H9 (cell line): ENCODE measurements around the gene DESI2. TPM values are rescaled to one million over a fixed set of nuclear protein-coding genes. Genes with fewer than 3 reads are reported as not detected.

Source experiments
- DNase-seq: peaks from one replicate; pipeline ENCODE4 v3.0.0-alpha.2; 2017
- H2AFZ ChIP-seq: one replicate; pipeline ENCODE4 v1.6.1; 2013; ENCODE audit warnings: mild to moderate bottlenecking, low read length, control low read depth, moderate library complexity
- H2AK5ac ChIP-seq: 2 replicates; pipeline ENCODE4 v1.6.1; 2013; ENCODE audit warnings: low read length, control low read depth, mixed read lengths; ENCODE audit not compliant: insufficient read length
- H2BK120ac ChIP-seq: one replicate; pipeline ENCODE4 v1.6.1; 2013; ENCODE audit warnings: low read depth, mild to moderate bottlenecking, low read length, control low read depth, inconsistent platforms; ENCODE audit not compliant: poor library complexity, severe bottlenecking
- H2BK12ac ChIP-seq: 2 replicates; pipeline ENCODE4 v1.6.1; 2013; ENCODE audit warnings: low read length, control low read depth, mixed read lengths, low read depth; ENCODE audit not compliant: insufficient read length
- H2BK15ac ChIP-seq: 2 replicates; pipeline ENCODE4 v1.6.1; 2013; ENCODE audit warnings: low read depth, low read length, control low read depth
- H2BK20ac ChIP-seq: one replicate; pipeline ENCODE4 v1.6.1; 2013; ENCODE audit warnings: low read depth, mild to moderate bottlenecking, low read length, control low read depth, inconsistent platforms; ENCODE audit not compliant: poor library complexity, severe bottlenecking
- H2BK5ac ChIP-seq: 2 replicates; pipeline ENCODE4 v1.6.1; 2013; ENCODE audit warnings: low read length, control low read depth, mixed read lengths; ENCODE audit not compliant: insufficient read length
- H3K14ac ChIP-seq: 2 replicates; pipeline ENCODE4 v1.6.1; 2013; ENCODE audit warnings: low read length, control low read depth; ENCODE audit not compliant: insufficient read depth
- H3K18ac ChIP-seq: 2 replicates; pipeline ENCODE4 v1.6.1; 2013; ENCODE audit warnings: low read depth, mild to moderate bottlenecking, mixed read lengths, low read length, control low read depth; ENCODE audit not compliant: insufficient read length
- H3K23ac ChIP-seq: 2 replicates; pipeline ENCODE4 v1.6.1; 2013; ENCODE audit warnings: low read length, control low read depth, mixed read lengths, low read depth; ENCODE audit not compliant: insufficient read length
- H3K23me2 ChIP-seq: 2 replicates; pipeline ENCODE4 v1.6.1; 2013; ENCODE audit warnings: low read depth, mild to moderate bottlenecking, mixed read lengths, low read length, control low read depth; ENCODE audit not compliant: insufficient read length, poor library complexity, severe bottlenecking
- H3K27ac ChIP-seq: 2 replicates; pipeline ENCODE4 v1.5.1; 2013; ENCODE audit warnings: low read length, control low read depth, mixed read lengths, low read depth; ENCODE audit not compliant: insufficient read length
- H3K27me3 ChIP-seq: 2 replicates; pipeline ENCODE4 v1.6.1; 2013; ENCODE audit warnings: low read length, control low read depth, inconsistent platforms; ENCODE audit not compliant: insufficient read depth
- H3K4ac ChIP-seq: 2 replicates; pipeline ENCODE4 v1.6.1; 2013; ENCODE audit warnings: low read depth, mild to moderate bottlenecking, control low read depth, inconsistent platforms, low read length, moderate library complexity
- H3K4me1 ChIP-seq: 2 replicates; pipeline ENCODE4 v1.6.1; 2013; ENCODE audit warnings: low read length, control low read depth, inconsistent platforms; ENCODE audit not compliant: insufficient read depth
- H3K4me2 ChIP-seq: 2 replicates; pipeline ENCODE4 v1.6.1; 2013; ENCODE audit warnings: low read length, control low read depth, mixed read lengths; ENCODE audit not compliant: insufficient read length, insufficient read depth
- H3K56ac ChIP-seq: 2 replicates; pipeline ENCODE4 v1.6.1; 2013; ENCODE audit warnings: low read depth, mild to moderate bottlenecking, mixed read lengths, low read length, control low read depth; ENCODE audit not compliant: insufficient read length
- H3K79me1 ChIP-seq: 2 replicates; pipeline ENCODE4 v1.6.1; 2013; ENCODE audit warnings: low read depth, mild to moderate bottlenecking, moderate library complexity, low read length, control low read depth, inconsistent platforms; ENCODE audit not compliant: insufficient read depth, poor library complexity, severe bottlenecking
- H3K79me2 ChIP-seq: 2 replicates; pipeline ENCODE4 v1.6.1; 2013; ENCODE audit warnings: low read length, control low read depth, inconsistent platforms; ENCODE audit not compliant: insufficient read depth
- H3K9ac ChIP-seq: 2 replicates; pipeline ENCODE4 v1.6.1; 2013; ENCODE audit warnings: low read length, control low read depth, mixed read lengths; ENCODE audit not compliant: insufficient read length; ENCODE audit errors: extremely low read depth
- H3K9me3 ChIP-seq: one replicate; pipeline ENCODE4 v1.6.1; 2013; ENCODE audit warnings: low read depth, low read length, inconsistent platforms; ENCODE audit not compliant: control insufficient read depth
- H3T11ph ChIP-seq: one replicate; pipeline ENCODE4 v1.6.1; 2013; ENCODE audit warnings: mild to moderate bottlenecking, low read length, control low read depth, inconsistent platforms
- H4K20me1 ChIP-seq: one replicate; pipeline ENCODE4 v1.6.1; 2013; ENCODE audit not compliant: control insufficient read depth, insufficient read length, insufficient read depth
- H4K5ac ChIP-seq: 2 replicates; pipeline ENCODE4 v1.6.1; 2013; ENCODE audit warnings: low read depth, mild to moderate bottlenecking, mixed read lengths, low read length, control low read depth; ENCODE audit not compliant: insufficient read length
- H4K8ac ChIP-seq: replicated peaks from 2 replicates; pipeline ENCODE4 v1.6.1; 2013; ENCODE audit warnings: low read length, control low read depth, mixed read lengths, low read depth; ENCODE audit not compliant: insufficient read length
- H4K91ac ChIP-seq: 2 replicates; pipeline ENCODE4 v1.6.1; 2013; ENCODE audit warnings: low read depth, mild to moderate bottlenecking, moderate library complexity, mixed read lengths, low read length, control low read depth; ENCODE audit not compliant: insufficient read length
- H3K27ac Mint-ChIP-seq, 3 experiments: 2 replicates in 2 of 3; 3 replicates in 1 of 3; pipeline ENCODE4 v1.8.0; 2020 to 2021; ENCODE audit warnings: mixed read lengths in 3 of 3, mild to moderate bottlenecking in 1 of 3, moderate library complexity in 1 of 3
- H3K27me3 Mint-ChIP-seq: 2 replicates; pipeline ENCODE4 v1.8.0; 2021; ENCODE audit warnings: low read depth, mild to moderate bottlenecking, moderate library complexity, mixed read lengths
- H3K36me3 Mint-ChIP-seq, 3 experiments: 2 replicates in 2 of 3; 3 replicates in 1 of 3; pipeline ENCODE4 v1.8.0; 2020 to 2021; ENCODE audit warnings: low read depth in 3 of 3, mixed read lengths in 3 of 3; ENCODE audit not compliant: insufficient read depth in 1 of 3
- H3K4me1 Mint-ChIP-seq, 2 experiments: 2 replicates each; pipeline ENCODE4 v1.8.0; 2020; ENCODE audit warnings: mixed read lengths in 2 of 2
- H3K4me3 Mint-ChIP-seq, 2 experiments: 2 replicates in 1 of 2; 3 replicates in 1 of 2; pipeline ENCODE4 v1.8.0; 2020 to 2021; ENCODE audit warnings: mild to moderate bottlenecking in 2 of 2, mixed read lengths in 2 of 2, moderate library complexity in 1 of 2
- H3K9me3 Mint-ChIP-seq, 2 experiments: 2 replicates in 1 of 2; 3 replicates in 1 of 2; pipeline ENCODE4 v1.8.0; 2020; ENCODE audit warnings: mild to moderate bottlenecking in 2 of 2, mixed read lengths in 2 of 2, moderate library complexity in 1 of 2
- CTCF ChIP-seq: fragments of 200-600 bp; sonication (generic); conservative IDR thresholded peaks from 3 replicates; pipeline ENCODE4 v1.8.0; 2021; ENCODE audit warnings: antibody characterized with exemption, mild to moderate bottlenecking
- WGBS: extraction: QIAGEN DNeasy Blood & Tissue Kit; methylation state at CpG from one replicate; pipeline ENCODE4 v1.1.7; 2013; ENCODE audit warnings: missing lambda C conversion rate, low lambda C conversion rate, mixed read lengths; ENCODE audit not compliant: insufficient read length; ENCODE audit errors: extremely low coverage; 5-methylcytosine and 5-hydroxymethylcytosine counted together
- total RNA-seq: library from RNA; stranded (reverse); gene quantifications from 2 replicates; pipeline ENCODE4 v1.2.1, GENCODE V29; 2021

Gene DESI2
- total RNA-seq, 1 experiment from 2014 or later: 89.9 TPM

- peaks cover 24 to 28% of the 10 kb centered on the region in 2 experiments for H3K4me1 Mint-ChIP-seq
- Histone ChIP-seq H3T11ph (no peak overlapping the region), H2AK5ac (no peak overlapping the region), H3K27ac (no peak overlapping the region), H3K23ac (no peak overlapping the region), H3K23me2 (peaks cover under 1% of the 10 kb centered on the region), H4K8ac (no peak overlapping the region), H2BK20ac (no peak overlapping the region), H2BK12ac (no peak overlapping the region), H3K4me2 (no peak overlapping the region), H3K79me2 (peaks cover 46% of the 10 kb centered on the region), H3K9ac (no peak overlapping the region), H2AFZ (no peak overlapping the region), H4K20me1 (peaks cover 2% of the 10 kb centered on the region), H3K27me3 (no peaks in the 10 kb centered on the region), H3K4me1 (peaks cover 9% of the 10 kb centered on the region), H2BK15ac (no peak overlapping the region), H4K91ac (no peak overlapping the region), H4K5ac (no peak overlapping the region), H2BK5ac (no peak overlapping the region), H3K9me3 (no peaks in the 10 kb centered on the region), H3K14ac (no peak overlapping the region), H3K79me1 (peaks cover 5% of the 10 kb centered on the region), H2BK120ac (no peak overlapping the region), H3K56ac (no peak overlapping the region), H3K4ac (no peak overlapping the region), H3K18ac (no peak overlapping the region)
- H3K4me3 Mint-ChIP-seq: no peak overlapping the region
- H3K9me3 Mint-ChIP-seq: peaks cover 0 to 4% of the 10 kb centered on the region in 2 experiments; a peak in 3 of 5 replicates
- no peak for DNase-seq
- no peaks in the 10 kb centered on the region for H3K27me3 Mint-ChIP-seq
- H3K27ac Mint-ChIP-seq: peak overlapping the region in 1 of 3 experiments; percentile 11; a peak in 1 of 7 replicates
- no peak for TF ChIP-seq CTCF
- WGBS: no CpG with 5 or more reads among the region's 3 CpGs
- peaks cover 33 to 44% (median 34%) of the 10 kb centered on the region in 3 experiments for H3K36me3 Mint-ChIP-seq
Observed at GRCh38 chr1:244657421-244657820, 4.5 kb downstream of the DESI2 start.
